ENCODE data around the gene CHRFAM7A.
"Not testable (repeated sequence)": the region's sequence is repeated elsewhere in the genome, so short reads cannot be mapped to it uniquely, and the experiment has no call there.

CHRFAM7A gene

GRCh38 chr15:30334152-30334551 lies 59.2 kb downstream of the CHRFAM7A start:
- not testable (repeated sequence) for DNase-seq (ENCODE audit: low read depth); H3K4me3 ChIP-seq (ENCODE audit: low read depth, low read length)

- H3K4me3 ChIP-seq (ENCODE audit: low read depth, low read length); DNase-seq (ENCODE audit: low read depth): not testable (repeated sequence)
Observed at GRCh38 chr15:30326145-30326544, 67.2 kb downstream of the CHRFAM7A start.

- not testable (repeated sequence) for H3K4me3 ChIP-seq (ENCODE audit: low read depth, low read length); DNase-seq (ENCODE audit: low read depth)
Observed at GRCh38 chr15:30321063-30321462, 72.3 kb downstream of the CHRFAM7A start.

GRCh38 chr15:30315704-30316103 lies 77.6 kb downstream of the CHRFAM7A start:
- DNase-seq (ENCODE audit: low read depth); H3K4me3 ChIP-seq (ENCODE audit: low read depth, low read length): not testable (repeated sequence)

- H3K4me3 ChIP-seq (ENCODE audit: low read depth, low read length); DNase-seq (ENCODE audit: low read depth): not testable (repeated sequence)
Observed at GRCh38 chr15:30310575-30310974, 82.8 kb downstream of the CHRFAM7A start.

Measured in choroid plexus epithelial cell (primary cell).